HG02884 (cell line): ENCODE measurements around the gene NFATC3.

Experiments
- ATAC-seq: cut with Tn5 transposase; IDR thresholded peaks from one replicate; pipeline ENCODE4 v1.9.1; 2021; ENCODE audit warnings: mild to moderate bottlenecking, moderate library complexity; ENCODE audit not compliant: unreplicated experiment

The NFATC3 gene

GRCh38 chr16:68267612-68268405 lies 182.6 kb downstream of the NFATC3 start:
- no peak for ATAC-seq

- ATAC-seq: no peak
These were observed 184.6 kb downstream of the NFATC3 start for GRCh38 chr16:68269793-68270192.

DNA sequence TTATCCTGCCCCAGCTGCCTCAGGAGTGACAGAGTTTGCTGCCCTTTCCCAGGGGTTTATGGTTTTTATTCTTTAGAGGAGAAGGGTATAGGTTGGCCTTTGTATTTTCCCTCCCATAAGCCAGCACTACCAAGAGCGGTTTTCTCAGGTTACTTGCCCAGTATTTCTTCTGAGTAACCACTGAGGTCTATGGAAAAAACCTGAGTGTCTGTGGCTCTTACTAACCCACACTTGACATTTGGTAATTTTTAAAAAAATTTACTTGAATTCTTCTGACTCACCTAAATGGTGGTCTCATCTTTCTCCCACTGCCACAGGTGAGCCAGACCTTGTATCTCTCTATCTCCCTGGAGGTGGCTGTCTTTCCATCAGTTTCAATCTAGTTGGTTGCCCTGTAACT lies 185.2 kb downstream of the NFATC3 start:
- no peak for ATAC-seq

GRCh38 chr16:68272507-68273209 lies 187.5 kb downstream of the NFATC3 start:
- no peak for ATAC-seq

GRCh38 chr16:68273459-68273858 lies 188.3 kb downstream of the NFATC3 start:
- ATAC-seq: no peak

DNA sequence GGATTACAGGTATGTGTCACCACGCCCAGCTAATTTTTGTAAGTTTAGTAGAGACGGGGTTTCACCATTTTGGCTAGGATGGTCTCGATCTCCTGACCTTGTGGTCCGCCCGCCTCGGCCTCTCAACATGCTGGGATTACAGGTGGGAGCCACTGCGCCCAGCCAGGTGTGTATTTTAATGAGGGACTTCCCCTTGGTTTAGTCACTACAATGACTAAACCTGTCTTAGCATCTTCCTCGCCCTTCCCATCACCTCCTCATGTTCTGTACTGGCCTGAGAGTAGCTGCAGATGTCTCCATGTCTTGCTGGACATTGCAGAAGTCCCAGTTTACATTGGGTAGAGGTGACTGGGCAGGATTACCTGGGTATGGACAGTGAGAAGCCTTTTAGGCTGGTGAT lies 188.7 kb downstream of the NFATC3 start:
- no peak for ATAC-seq

DNA sequence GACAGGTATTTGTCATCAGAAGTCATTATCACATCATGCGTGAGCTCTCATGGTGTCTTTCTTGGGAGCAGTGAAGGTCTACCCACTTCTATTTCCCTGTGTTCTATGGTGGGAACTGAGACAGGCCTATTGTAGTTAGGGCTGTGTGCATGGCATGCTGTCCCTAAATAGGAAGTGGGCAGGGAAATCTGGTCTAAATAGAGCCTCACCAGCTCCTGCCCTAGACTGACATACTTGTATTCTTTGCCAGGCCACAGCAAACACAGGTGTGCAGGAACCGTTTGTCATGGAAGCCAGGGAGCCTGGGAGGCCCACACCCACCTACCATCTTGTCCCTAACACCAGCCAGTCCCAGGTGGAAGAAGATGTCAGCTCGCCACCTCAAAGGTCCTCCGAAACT lies 189.3 kb downstream of the NFATC3 start:
- ATAC-seq: no peak

GRCh38 chr16:68275611-68276191 lies 190.5 kb downstream of the NFATC3 start:
- no peak for ATAC-seq

GRCh38 chr16:68276223-68276622 lies 191.1 kb downstream of the NFATC3 start:
- ATAC-seq: no peak
